ENCODE results near the gene MAPKAPK3.

GRCh38 chr3:50580683-50581458 is 36.1 kb upstream of the MAPKAPK3 start:
- TF ChIP-seq POLR2AphosphoS5 (IDR thresholded peaks at IDR 0.05) = no peak
- no peak for TF ChIP-seq CTCF (IDR thresholded peaks at IDR 0.05)

All from esophagus muscularis mucosa (tissue), 3 donors.